Left lung (tissue), 10 donors: ENCODE data around the gene TRPM4. TPM values are rescaled to one million over a fixed set of nuclear protein-coding genes. Genes with fewer than 3 reads are reported as not detected.

Experiments used
- ATAC-seq: fragments of 200-7000 bp; cut with Tn5 transposase; one replicate; pipeline ENCODE4 v1.9.1; 2020; ENCODE audit warnings: moderate library complexity
- DNase-seq, 4 donors: peaks; one replicate each; pipeline ENCODE4 v3.0.0-alpha.2; 2013 to 2020
- H3K27ac ChIP-seq, 2 donors: fragments of 200-600 bp; sonication (generic) in 1 of 2; one replicate each; pipeline versions ENCODE4 v1.5.0 to v1.8.0; 2020 to 2021
- H3K27me3 ChIP-seq, 2 donors: fragments of 200-600 bp; sonication (generic) in 1 of 2; one replicate each; pipeline versions ENCODE4 v1.5.0 to v1.8.0; 2020 to 2021
- H3K36me3 ChIP-seq, 2 donors: fragments of 200-600 bp; sonication (generic) in 1 of 2; one replicate each; pipeline versions ENCODE4 v1.5.0 to v1.8.0; 2020 to 2021
- H3K4me1 ChIP-seq, 2 donors: fragments of 200-600 bp; one replicate each; pipeline ENCODE4 v1.8.0; 2021
- H3K4me3 ChIP-seq, 2 donors: fragments of 200-600 bp; sonication (generic) in 1 of 2; one replicate each; pipeline versions ENCODE4 v1.5.0 to v1.8.0; 2020 to 2021; ENCODE audit warnings: mild to moderate bottlenecking in 1 of 2
- H3K9me3 ChIP-seq, 2 donors: fragments of 200-600 bp; sonication (generic) in 1 of 2; one replicate each; pipeline versions ENCODE4 v1.5.0 to v1.8.0; 2020 to 2021
- intact Hi-C, 2 donors: fragments of 100-400 bp; cut with DNase I; formaldehyde crosslinking; loops; one replicate each; pipeline versions ENCODE4 v1.11.2 to v1.14.2; 2022
- polyA plus RNA-seq, 6 donors: library from polyadenylated mRNA; unstranded; fragments of 120-200 nt; gene quantifications; one replicate each; pipeline ENCODE4 v1.2.1, GENCODE V29; 2013; ENCODE audit not compliant: insufficient read length in 6 of 6
- total RNA-seq, 2 donors: library from RNA; stranded (reverse); fragmentation: NEBNext Ultra II Directional; extraction: Animal tissue kit (Norgen Biotek cat#: 25700); gene quantifications; one replicate each; pipeline ENCODE4 v1.2.1, GENCODE V29; 2021
- TF ChIP-seq, protein P1 (sequence below), 2 donors: fragments of 200-600 bp; sonication (generic) in 1 of 2; IDR thresholded peaks; one replicate each; pipeline versions ENCODE4 v1.5.0 to v1.8.0; 2021; ENCODE audit warnings: antibody characterized with exemption in 2 of 2
- donor health status: DM: no; HTN: yes; CAD: no.
- donor health status: DM: no; HTN: no; CAD: no.

The TRPM4 gene
- total and polyA plus RNA-seq, 8 donors: 14.3 to 61.7 (median 29.7) TPM

DNA sequence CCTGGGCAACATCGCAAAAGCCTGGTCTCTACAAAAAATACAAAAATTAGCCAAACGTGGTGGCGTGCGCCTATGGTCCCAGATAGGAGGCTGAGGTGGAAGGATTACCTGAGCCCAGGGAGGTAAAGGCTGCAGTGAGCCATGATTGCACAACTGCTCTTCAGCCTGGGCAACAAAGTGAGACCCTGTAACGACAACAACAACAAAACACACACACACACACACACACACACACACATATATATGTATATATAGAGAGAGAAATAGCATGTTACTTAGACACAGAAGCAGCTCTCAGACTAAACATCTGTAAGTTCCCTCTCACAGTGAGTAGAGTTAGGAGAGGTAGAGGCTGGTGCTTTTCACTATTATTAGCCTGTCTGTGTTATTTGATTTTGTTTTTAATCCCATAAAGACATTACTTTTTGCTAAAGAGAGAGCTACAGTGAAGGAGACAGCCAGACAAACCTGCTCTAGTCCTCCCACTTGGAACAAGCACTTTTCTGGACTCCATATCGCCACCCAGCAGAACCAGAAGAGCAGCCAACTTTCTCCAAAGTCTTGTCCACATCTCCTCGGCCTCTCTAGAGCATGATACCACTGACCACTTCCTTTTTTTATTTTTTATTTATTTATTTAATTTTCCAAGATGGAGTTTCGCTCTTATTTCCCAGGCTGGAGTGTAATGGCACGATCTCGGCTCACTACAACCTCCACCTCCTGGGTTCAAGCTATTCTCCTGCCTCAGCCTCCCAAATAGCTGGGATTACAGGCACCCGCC lies 46.2 kb upstream of the TRPM4 start:
- Histone ChIP-seq H3K4me3 (no peak overlapping the region), H3K9me3 (no peaks in the 10 kb centered on the region), H3K27me3 (no peaks in the 10 kb centered on the region), H3K36me3 (peaks cover 0 to 30% of the 10 kb centered on the region in 2 donors), H3K27ac (no peak overlapping the region), H3K4me1 (peaks cover 4 to 28% of the 10 kb centered on the region in 2 donors)
- intact Hi-C loops: no loop called here
- DNase-seq (no peak), ATAC-seq (no peak)
- TF ChIP-seq, protein P1, sequence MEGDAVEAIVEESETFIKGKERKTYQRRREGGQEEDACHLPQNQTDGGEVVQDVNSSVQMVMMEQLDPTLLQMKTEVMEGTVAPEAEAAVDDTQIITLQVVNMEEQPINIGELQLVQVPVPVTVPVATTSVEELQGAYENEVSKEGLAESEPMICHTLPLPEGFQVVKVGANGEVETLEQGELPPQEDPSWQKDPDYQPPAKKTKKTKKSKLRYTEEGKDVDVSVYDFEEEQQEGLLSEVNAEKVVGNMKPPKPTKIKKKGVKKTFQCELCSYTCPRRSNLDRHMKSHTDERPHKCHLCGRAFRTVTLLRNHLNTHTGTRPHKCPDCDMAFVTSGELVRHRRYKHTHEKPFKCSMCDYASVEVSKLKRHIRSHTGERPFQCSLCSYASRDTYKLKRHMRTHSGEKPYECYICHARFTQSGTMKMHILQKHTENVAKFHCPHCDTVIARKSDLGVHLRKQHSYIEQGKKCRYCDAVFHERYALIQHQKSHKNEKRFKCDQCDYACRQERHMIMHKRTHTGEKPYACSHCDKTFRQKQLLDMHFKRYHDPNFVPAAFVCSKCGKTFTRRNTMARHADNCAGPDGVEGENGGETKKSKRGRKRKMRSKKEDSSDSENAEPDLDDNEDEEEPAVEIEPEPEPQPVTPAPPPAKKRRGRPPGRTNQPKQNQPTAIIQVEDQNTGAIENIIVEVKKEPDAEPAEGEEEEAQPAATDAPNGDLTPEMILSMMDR (IDR thresholded peaks at IDR 0.05): no peak

DNA sequence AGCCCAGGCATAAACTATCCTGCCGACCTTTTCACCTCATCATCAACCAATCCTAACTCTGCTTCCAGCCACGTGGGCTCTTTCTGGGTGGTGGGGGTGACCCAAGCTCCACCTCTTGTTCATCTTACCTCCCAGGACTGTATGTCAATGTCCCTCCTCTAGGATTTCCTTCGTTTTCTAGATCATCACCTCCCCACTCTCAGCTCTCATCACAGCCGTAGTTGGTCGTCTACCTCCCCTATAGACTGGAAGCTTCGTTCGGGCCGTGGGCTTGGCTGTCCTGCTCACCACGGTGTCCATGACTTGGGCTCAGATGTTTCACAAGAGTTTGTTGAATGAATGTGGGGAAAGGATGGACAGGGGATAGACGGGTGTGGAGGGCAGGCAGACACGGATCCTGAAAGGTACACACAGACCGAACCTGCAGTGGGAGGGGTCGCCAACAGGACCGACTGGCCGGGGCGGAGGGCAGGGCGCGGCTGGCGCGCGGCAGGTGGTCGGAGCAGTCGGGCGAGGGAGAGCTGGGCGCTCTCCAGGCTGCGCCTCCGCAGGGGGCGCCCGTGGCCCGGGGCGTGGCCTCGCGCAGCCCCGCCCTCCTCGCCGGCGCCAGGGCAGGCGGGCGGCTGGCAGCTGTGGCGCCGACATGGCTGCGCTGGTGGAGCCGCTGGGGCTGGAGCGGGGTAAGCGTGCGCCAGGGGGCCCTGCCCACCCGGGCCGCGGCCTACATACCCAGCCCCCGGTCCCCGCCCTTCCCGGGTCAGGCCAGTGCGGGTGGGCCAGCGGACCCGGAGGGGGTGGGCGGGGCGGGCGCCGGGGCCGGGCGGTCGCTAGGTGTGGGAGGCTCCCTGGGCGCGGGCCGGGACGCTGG lies 43.6 kb upstream of the TRPM4 start, which contains the start of gene LIN7B:
TSS of gene LIN7B (plus strand) at position 609 of the 868 bp plus-strand sequence. CDS start at position 644, 35 bp downstream.
- DNase-seq (peak; percentile 57 to 92 (median 76)), ATAC-seq (peak; percentile 71)
- H3K27me3 ChIP-seq: peaks cover 0 to under 1% of the 10 kb centered on the region in 2 donors
- H3K4me3 ChIP-seq: peak within 1 kb of the TSS; percentile 84 to 87
- no peaks in the 10 kb centered on the region for H3K9me3 ChIP-seq
- H3K4me1 ChIP-seq: peaks cover 10 to 49% of the 10 kb centered on the region in 2 donors
- H3K36me3 ChIP-seq: peaks cover 0 to 4% of the 10 kb centered on the region in 2 donors
- intact Hi-C loops: no loop called here
- peak within 1 kb of the TSS; percentile 67 to 72 for H3K27ac ChIP-seq
- TF ChIP-seq, protein P1 (IDR thresholded peaks at IDR 0.05): peak; percentile 36 to 55

DNA sequence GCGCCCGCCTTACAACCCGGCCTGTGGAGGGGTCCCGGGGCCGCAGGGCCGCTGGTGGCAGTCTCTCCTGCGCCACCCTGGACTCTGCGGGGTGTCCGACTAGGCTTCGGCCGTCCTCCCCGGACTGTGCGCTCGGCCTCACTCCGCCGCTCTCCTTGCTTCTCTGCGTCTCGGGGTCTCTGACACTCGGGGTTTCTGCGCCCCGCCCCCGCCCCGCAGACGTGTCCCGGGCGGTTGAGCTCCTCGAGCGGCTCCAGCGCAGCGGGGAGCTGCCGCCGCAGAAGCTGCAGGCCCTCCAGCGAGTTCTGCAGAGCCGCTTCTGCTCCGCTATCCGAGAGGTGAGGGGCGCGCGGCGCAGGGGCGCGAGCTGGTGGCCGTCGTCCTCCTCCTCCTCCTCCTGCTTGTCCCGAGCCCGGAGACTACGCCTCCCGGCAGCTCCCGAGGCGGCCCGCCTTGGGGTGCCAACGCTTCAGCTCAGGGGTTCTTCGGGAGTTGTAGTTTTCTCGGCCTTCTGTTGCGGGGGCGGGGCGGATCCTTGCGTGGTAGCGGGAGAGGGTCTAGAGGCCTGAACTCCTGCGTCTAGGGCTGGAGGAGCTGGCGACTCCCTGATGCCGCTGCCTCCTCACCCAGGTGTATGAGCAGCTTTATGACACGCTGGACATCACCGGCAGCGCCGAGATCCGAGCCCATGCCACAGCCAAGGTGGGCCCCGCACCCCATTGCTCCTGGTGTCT lies 42.8 kb upstream of the TRPM4 start:
- ATAC-seq (peak; percentile 7), DNase-seq (peak; percentile 61 to 88 (median 71))
- H3K36me3 ChIP-seq: no peaks in the 10 kb centered on the region
- H3K27ac ChIP-seq: peak overlapping the region; percentile 67 to 72
- H3K9me3 ChIP-seq: no peaks in the 10 kb centered on the region
- intact Hi-C loops: no loop called here
- H3K27me3 ChIP-seq: peaks cover 0 to 9% of the 10 kb centered on the region in 2 donors
- peak overlapping the region; percentile 84 to 87 for H3K4me3 ChIP-seq
- peaks cover 14 to 55% of the 10 kb centered on the region in 2 donors for H3K4me1 ChIP-seq
- TF ChIP-seq, protein P1 (IDR thresholded peaks at IDR 0.05): no peak

DNA sequence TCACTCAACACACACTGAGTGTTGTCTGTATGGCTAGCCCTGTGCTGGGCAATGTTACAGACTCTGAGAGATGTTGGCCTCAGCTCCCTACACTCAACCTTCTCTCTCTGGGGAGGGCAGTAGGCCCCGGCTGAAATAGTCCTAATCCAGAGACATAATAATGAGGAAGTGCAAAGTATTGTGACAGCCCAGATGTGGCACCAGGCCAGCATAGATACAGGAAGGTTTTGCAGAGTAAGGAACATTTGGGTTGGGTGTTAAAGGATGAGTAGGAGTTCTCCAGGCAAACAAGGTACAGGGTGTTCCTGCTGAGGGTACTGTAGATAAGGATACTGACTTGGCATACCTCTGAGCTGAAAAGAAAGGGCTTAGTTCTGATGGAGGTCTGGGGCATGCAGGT lies 41.0 kb upstream of the TRPM4 start:
- ATAC-seq (no peak), DNase-seq (peak in 1 of 4 donors; percentile 51)
- H3K4me3 ChIP-seq: no peak overlapping the region
- H3K27me3 ChIP-seq: peaks cover 7 to 26% of the 10 kb centered on the region in 2 donors
- H3K4me1 ChIP-seq: peaks cover 18 to 63% of the 10 kb centered on the region in 2 donors
- no peaks in the 10 kb centered on the region for H3K36me3 ChIP-seq
- intact Hi-C loops: no loop called here
- H3K9me3 ChIP-seq: no peaks in the 10 kb centered on the region
- no peak overlapping the region for H3K27ac ChIP-seq
- TF ChIP-seq, protein P1 (IDR thresholded peaks at IDR 0.05): no peak
